Superior temporal gyrus (tissue), 1 donor: ENCODE data around the gene KLK15.

ENCODE experiments used
- DNase-seq: peaks from one replicate; pipeline ENCODE4 v3.0.0-alpha.2; 2016; ENCODE audit errors: extremely low spot score

The KLK15 gene

DNA sequence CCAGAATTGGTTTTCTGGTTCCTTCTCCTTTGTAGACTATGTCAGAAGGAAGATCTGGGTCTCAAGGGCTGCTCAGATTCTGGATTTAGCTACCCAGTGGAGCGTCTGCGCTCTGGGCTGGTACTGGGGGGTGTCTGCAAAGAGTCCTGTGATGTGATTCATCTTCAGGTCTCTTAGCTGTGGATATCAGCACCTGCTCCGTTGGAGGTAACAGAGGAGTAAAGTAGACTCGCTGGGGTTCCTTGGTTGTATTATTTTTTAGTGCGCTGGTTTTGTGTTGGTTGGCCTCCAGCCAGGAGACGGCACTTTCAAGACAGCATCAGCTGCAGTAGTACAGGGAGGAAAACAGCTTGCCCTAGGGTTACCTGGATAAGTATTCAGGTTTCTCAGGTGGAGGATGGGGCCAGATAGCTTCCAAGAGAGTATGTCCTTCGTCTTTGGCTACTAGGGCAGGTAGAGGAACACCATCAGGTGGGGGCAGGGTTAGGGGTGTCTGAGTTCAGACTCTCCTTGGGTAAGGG lies 10.4 kb upstream of the KLK15 start:
- no peak for DNase-seq

GRCh38 chr19:50843205-50843604 lies 9.8 kb upstream of the KLK15 start:
- no peak for DNase-seq

DNA sequence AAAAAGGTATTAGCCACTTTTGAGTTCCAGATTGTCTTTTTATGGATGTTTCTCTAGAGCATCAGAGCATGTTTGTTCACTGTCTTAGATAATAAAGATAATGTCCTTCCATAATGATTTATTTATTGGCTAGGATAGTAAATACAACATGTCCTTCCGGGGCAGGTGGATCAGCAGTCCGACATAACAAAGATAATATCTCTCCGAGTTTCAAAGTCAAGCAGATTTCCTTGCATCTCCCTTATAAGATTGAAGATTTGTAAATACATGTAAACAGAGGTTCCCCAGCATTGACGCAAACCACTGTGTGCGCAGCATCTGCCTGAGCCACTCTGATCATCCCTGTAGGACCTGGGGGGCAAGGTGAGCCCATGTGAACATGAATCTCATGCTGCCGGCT lies 8.8 kb upstream of the KLK15 start:
- no peak for DNase-seq

DNA sequence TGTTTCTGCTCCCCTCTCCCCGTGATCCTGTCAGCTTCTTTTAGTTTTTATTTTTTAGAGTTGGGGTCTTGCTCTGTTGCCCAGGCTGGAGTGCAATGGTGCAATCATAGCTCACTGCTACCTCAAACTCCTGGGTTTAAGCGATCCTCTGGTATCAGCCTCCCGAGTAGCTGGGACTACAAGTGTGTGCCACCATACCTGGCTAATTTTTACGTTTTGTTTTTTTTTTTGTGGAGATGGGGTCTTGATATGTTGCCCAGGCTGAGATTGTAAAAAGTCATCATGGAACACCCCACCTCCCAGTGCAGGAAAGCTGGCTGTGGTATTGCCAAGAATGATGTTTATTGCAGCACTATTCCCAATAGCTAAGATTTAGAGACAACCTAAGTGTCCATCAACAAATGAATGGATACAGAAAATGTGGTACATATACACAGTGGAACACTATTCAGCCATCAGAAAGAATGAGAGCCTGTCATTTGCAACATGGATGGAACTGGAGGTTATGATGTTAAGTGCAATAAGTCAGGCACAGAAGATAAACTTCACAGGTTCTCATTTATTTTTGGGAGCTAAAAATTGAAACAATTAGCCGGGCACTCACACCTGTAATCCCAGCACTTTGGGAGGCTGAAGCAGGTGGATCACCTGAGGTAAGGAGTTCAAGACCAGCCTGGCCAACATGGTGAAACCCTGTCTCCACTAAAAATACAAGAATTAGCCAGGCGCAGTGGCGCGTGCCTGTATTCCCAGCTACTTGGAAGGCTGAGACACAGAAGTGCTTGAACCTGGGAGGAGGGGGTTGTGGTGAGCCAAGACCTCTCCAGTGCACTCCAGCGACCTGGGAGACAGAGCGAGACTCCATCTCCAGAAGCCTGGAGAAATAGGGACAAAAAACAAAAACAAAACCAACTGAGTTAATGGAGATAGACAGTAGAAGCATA lies 6.6 kb upstream of the KLK15 start:
- DNase-seq, result no peak

GRCh38 chr19:50838239-50838638 lies 4.9 kb upstream of the KLK15 start:
- DNase-seq, result no peak

DNA sequence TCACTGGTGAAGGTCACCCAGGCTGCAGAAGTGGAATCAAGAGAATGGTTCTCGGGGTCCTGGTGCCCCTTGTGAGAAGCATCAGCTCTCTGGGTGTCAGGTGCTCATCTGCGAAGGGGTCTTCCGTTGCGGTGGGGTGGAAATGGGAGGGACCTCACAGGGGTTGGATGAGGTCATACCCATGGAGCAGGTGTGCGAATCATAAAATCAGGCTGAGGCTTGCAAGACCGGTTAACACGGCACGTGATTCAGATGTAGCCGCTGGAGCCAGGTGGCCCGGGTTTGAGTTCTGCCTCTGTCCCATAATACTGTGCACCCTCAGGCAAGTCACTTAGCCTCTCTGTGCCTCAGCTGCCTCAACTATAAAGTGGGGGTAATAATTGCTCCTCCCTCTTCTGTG lies 3.9 kb upstream of the KLK15 start:
- no peak for DNase-seq

GRCh38 chr19:50836543-50837195 lies 3.3 kb upstream of the KLK15 start:
- no peak for DNase-seq

GRCh38 chr19:50835785-50836542 lies 2.6 kb upstream of the KLK15 start:
- peak; percentile 34 for DNase-seq

GRCh38 chr19:50835103-50835784 lies 1.9 kb upstream of the KLK15 start:
- peak; percentile 6 for DNase-seq

- no peak for DNase-seq
Observed at GRCh38 chr19:50833802-50834167, 411 bp upstream of the KLK15 start.

GRCh38 chr19:50832666-50833065 lies 708 bp downstream of the KLK15 start:
- no peak for DNase-seq

DNA sequence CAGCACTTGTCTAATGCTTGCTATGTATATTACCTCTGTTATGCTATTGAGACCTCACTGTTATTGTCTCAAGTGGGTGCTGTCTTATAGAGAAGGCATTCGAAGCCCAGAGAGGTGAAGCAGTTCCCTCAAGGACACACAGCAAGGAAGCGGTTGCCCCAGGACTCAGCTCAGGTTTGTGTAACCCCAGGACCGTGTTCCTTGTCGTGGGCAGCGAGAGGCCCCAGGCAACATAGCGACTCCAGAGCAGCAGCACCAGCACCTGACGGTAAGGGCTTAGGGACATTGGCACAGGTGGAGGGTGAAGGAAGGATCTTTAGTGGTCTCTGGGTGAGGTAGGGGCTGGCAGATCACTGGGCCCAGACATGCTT lies 2.4 kb downstream of the KLK15 start:
- DNase-seq, result no peak

DNA sequence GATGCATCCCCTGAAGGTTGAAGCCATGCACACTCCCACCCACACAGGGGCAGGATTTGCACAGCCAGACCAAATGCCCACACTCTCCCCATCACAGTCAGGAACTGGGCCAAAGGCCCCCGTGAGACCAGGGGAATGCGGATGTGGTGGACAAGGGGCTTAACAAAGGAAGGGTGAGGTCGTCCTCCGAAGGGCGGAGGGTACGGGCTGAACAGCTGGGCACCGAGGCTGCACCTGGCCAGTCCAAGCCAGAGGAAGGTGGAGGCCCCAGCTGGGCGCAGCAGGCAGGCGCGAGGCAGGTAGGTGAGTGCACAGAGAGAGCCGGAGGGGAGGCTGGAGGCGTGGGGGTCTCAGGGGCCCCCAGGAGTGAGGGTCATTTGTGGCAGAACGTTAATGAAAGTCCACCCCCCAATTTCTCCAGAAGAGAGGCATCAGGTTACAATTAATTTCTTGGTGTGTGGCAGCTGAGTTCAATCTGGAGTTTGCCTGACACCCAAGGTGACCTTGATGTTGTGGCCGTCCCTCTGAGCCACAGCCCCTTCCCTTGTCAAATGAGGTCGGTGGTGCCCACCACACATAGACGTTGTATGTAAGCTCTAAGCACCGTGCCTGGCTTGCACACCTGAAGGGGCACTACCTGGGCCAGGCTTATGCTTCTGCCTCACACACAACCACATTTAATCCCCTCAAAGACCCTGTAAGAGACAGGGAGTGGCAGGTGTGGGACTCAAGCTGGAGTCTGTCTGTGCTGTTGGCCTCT lies 2.9 kb downstream of the KLK15 start:
- DNase-seq, result no peak

- no peak for DNase-seq
Observed at GRCh38 chr19:50829801-50830200, 3.6 kb downstream of the KLK15 start.

- DNase-seq, result no peak
Observed at GRCh38 chr19:50827476-50827875, 5.9 kb downstream of the KLK15 start.

DNA sequence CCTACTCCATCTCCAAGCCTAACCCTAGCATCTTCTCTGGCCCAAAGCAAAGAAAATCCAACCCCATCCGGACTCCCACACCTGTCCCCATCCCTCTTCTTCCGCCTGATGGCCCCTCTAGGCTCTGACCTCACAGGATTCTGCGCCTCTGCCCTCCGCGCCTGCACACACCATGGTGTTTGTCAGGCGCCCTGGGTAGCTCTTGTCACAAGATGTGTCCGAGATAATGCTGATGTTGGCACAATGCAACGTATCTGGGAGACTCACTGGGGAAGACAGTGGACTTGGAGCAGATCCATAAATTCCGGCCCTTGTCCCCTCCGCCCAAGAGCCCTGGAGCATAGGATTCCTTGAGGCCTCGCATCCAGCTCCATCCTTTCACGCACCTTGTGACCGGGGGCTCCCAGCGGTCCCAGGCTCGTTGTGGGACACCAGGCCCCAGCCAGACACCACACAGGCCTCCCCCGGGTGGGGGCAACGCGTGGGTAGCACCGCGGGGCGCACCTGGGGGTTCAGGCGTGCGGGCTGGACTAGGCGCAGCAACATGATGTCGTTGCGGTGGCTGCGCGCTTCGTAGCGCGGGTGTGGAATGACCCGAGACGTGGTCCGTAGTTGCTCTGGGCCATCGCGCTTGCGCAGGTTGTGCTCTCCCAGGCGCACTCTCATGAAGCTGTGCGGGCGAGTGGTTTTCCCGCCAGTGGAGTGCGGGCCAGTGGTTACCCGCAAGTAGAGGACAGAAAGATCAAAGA lies 6.7 kb downstream of the KLK15 start:
- DNase-seq, result no peak

- no peak for DNase-seq
Observed at GRCh38 chr19:50823389-50824042, 9.9 kb downstream of the KLK15 start, which contains the start of gene KLK1. TSS of gene KLK1 (minus strand) at chr19:50823787. CDS start at chr19:50823748, 39 bp downstream.

- no peak for DNase-seq
Observed at GRCh38 chr19:50822661-50823208, 10.6 kb downstream of the KLK15 start.

DNA sequence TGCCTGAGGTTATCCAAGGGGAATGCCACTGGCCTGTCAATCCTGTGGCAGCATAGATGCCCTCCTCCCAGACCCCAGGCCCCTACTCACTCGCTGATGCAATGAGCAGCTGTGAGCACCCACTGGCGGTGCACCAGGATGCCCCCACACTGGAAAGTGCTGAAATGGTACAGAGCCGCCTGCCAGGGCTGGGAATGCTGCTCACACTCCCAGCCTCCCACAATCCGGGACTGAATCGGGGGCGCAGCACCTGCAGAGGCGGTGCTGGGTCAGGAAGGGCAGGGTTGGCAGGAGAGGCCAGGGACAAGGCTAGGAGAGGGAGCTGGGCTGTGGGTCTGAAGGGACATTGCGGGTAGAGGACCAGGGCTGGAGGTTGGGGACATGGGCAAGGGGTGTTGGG lies 11.8 kb downstream of the KLK15 start:
- no peak for DNase-seq
